H1 (cell line): ENCODE data around the gene ASB1. TPM values are rescaled to one million over a fixed set of nuclear protein-coding genes. Genes with fewer than 3 reads are reported as not detected.

ENCODE experiments used
- JUN ChIP-seq: IDR thresholded peaks from 2 replicates; pipeline ENCODE4 v1.6.1; 2011; ENCODE audit warnings: low read depth, mild to moderate bottlenecking, improper control_type of control experiment, low read length
- KDM1A ChIP-seq: fragments of 200-600, 300-600 bp; sonication (generic); IDR thresholded peaks from 2 replicates; pipeline ENCODE4 v1.7.1; 2016; ENCODE audit warnings: mild to moderate bottlenecking, low read length, borderline replicate concordance
- SIN3A ChIP-seq, 2 experiments: IDR thresholded peaks in 1 of 2; conservative IDR thresholded peaks in 1 of 2; 2 replicates each; pipeline ENCODE4 v1.6.1; 2011 to 2012; ENCODE audit warnings: low read length in 2 of 2, improper control_type of control experiment in 1 of 2, low read depth in 1 of 2, mild to moderate bottlenecking in 1 of 2
- YY1 ChIP-seq: IDR thresholded peaks from 2 replicates; pipeline ENCODE4 v1.6.1; 2011; ENCODE audit warnings: low read depth, mild to moderate bottlenecking, low read length
- polyA plus RNA-seq, 7 experiments: library from polyadenylated mRNA; depleted of rRNA in 3 of 7; stranded (reverse) in 5 of 7; unstranded in 2 of 7; fragments of >200 nt in 5 of 7; fragments of 200-250 nt in 2 of 7; gene quantifications; 1 replicate in 5 of 7; 2 replicates in 1 of 7; 4 replicates in 1 of 7; pipeline versions ENCODE4 v1.2.1 to v1.2.3, GENCODE V29; 2011 to 2013; ENCODE audit warnings: missing spikeins in 2 of 7, mixed read lengths in 2 of 7
- total RNA-seq: library from RNA; stranded (reverse); fragmentation: NEBNext Ultra II Directional; extraction: Animal tissue kit (Norgen Biotek cat#: 25700); gene quantifications from 2 replicates; pipeline ENCODE4 v1.2.1, GENCODE V29; 2021

Gene ASB1
- total and polyA plus RNA-seq, 2 of the 8 experiments (the other 6 are each of a cell fraction or from before 2014, with no cell fraction given), result 24.1 to 36.0 TPM

GRCh38 chr2:238397356-238397755 lies 29.4 kb upstream of the ASB1 start (continued):
- TF ChIP-seq YY1, result no peak
- no peak for TF ChIP-seq KDM1A
- no peak for TF ChIP-seq JUN
- no peak for TF ChIP-seq SIN3A (conservative IDR thresholded peaks at IDR 0.05 in 1 of 2, IDR thresholded peaks at IDR 0.05 in 1 of 2; ENCODE audit: low read depth in 1 of 2, low read length in 2 of 2)
